Fibroblast of lung (primary cell): Measurements from ENCODE around the gene IPO5. TPM values are rescaled to one million over a fixed set of nuclear protein-coding genes. Genes with fewer than 3 reads are reported as not detected.
A peak's percentile ranks its signal among the peaks of the same experiment; 100 is the strongest.

ENCODE experiments used
- DNase-seq, 2 donors: peaks; one replicate each; pipeline versions ENCODE4 v3.0.0 to v3.0.0-alpha.2; 2010; ENCODE audit warnings: low read depth in 2 of 2
- H2AFZ ChIP-seq: 2 replicates; pipeline ENCODE4 v1.5.1; 2012; ENCODE audit warnings: low read length, control low read depth, inconsistent platforms
- H3K27ac ChIP-seq: 2 replicates; pipeline ENCODE4 v1.5.1; 2011; ENCODE audit warnings: low read length, control low read depth; ENCODE audit not compliant: insufficient read depth
- H3K27me3 ChIP-seq: 2 replicates; pipeline ENCODE4 v1.5.1; 2011; ENCODE audit warnings: mild to moderate bottlenecking, low read length; ENCODE audit not compliant: control insufficient read depth, insufficient read depth
- H3K36me3 ChIP-seq: 2 replicates; pipeline ENCODE4 v1.5.1; 2011; ENCODE audit warnings: low read length; ENCODE audit not compliant: control insufficient read depth, insufficient read depth
- H3K4me1 ChIP-seq: 2 replicates; pipeline ENCODE4 v1.5.1; 2011; ENCODE audit warnings: low read length; ENCODE audit not compliant: control insufficient read depth, insufficient read depth; ENCODE audit errors: extremely low read depth
- H3K4me2 ChIP-seq: 2 replicates; pipeline ENCODE4 v1.5.1; 2011; ENCODE audit warnings: low read length, control low read depth; ENCODE audit not compliant: insufficient read depth; ENCODE audit errors: extremely low read depth
- H3K4me3 ChIP-seq, 4 experiments: fragments of 200-600 bp in 1 of 4; sonication (generic) in 1 of 4; replicated peaks in 1 of 4; 2 replicates each; pipeline ENCODE4 v1.5.1; 2011 to 2016; ENCODE audit warnings: low read length in 4 of 4, low read depth in 3 of 4, mild to moderate bottlenecking in 3 of 4, control low read depth in 2 of 4, inconsistent platforms in 1 of 4, mixed read lengths in 1 of 4; ENCODE audit not compliant: insufficient read depth in 1 of 4; ENCODE audit errors: control extremely low read depth in 1 of 4
- H3K79me2 ChIP-seq: 2 replicates; pipeline ENCODE4 v1.5.1; 2012; ENCODE audit warnings: mild to moderate bottlenecking, low read length, inconsistent platforms; ENCODE audit not compliant: control insufficient read depth, insufficient read depth
- H3K9ac ChIP-seq: 2 replicates; pipeline ENCODE4 v1.5.1; 2011; ENCODE audit warnings: mild to moderate bottlenecking, low read length, control low read depth; ENCODE audit not compliant: insufficient read depth
- H3K9me3 ChIP-seq: 2 replicates; pipeline ENCODE4 v1.5.1; 2012; ENCODE audit warnings: low read depth, low read length; ENCODE audit not compliant: control insufficient read depth, insufficient read depth
- H4K20me1 ChIP-seq: 2 replicates; pipeline ENCODE4 v1.5.1; 2011; ENCODE audit warnings: low read length; ENCODE audit not compliant: control insufficient read depth, insufficient read depth; ENCODE audit errors: extremely low read depth
- EZH2 ChIP-seq: IDR thresholded peaks from 2 replicates; pipeline ENCODE4 v1.5.1; 2012; ENCODE audit warnings: low read length, control low read depth, mild to moderate bottlenecking; ENCODE audit errors: missing control alignments
- polyA plus RNA-seq, 2 donors: library from polyadenylated mRNA; depleted of rRNA in 1 of 2; stranded (reverse) in 1 of 2; unstranded in 1 of 2; fragments of >200 nt; gene quantifications; 2 replicates each; pipeline ENCODE4 v1.2.1, GENCODE V29; 2011 to 2012; ENCODE audit warnings: missing spikeins in 1 of 2
- total RNA-seq: library from RNA; depleted of rRNA; stranded (reverse); fragments of >200 nt; gene quantifications from 2 replicates; pipeline ENCODE4 v1.2.1, GENCODE V29; 2014
- TF ChIP-seq, protein P1 (sequence below), 2 donors: IDR thresholded peaks in 1 of 2; conservative IDR thresholded peaks in 1 of 2; 1 replicate in 1 of 2; 2 replicates in 1 of 2; pipeline ENCODE4 v1.5.1; 2011 to 2012; ENCODE audit warnings: low read length in 2 of 2, control low read depth in 1 of 2, inconsistent platforms in 1 of 2, low read depth in 1 of 2, mild to moderate bottlenecking in 1 of 2

IPO5 gene
- total and polyA plus RNA-seq, 2 donors (not counting 1 experiment from before 2014, with no cell fraction given), result 152 to 240 TPM

DNA sequence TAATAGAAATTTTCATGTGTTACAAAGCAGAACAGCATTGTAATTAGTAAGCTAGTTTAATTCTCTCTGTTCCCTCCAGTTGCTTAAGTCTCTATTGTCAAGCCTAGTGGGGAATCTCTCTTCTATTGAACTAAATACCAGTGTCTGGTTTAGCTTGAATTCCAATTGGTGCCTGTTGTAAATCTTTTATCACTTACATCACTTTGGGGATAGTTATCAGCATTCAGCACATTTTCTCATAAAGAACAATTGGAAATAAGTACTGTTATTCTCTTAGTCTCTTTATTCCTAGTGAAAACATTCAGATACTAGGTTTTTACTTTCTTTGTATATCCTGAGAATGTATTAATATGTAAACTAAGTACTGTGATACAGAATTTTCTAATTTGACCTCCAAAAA is 25.2 kb downstream of the IPO5 start:
- H3K36me3 ChIP-seq, result no peaks in the 10 kb centered on the region
- H3K27me3 ChIP-seq, result no peaks in the 10 kb centered on the region
- no peaks in the 10 kb centered on the region for H4K20me1 ChIP-seq
- peaks cover 6% of the 10 kb centered on the region for H3K4me1 ChIP-seq
- H3K9me3 ChIP-seq, result no peaks in the 10 kb centered on the region
- H3K9ac ChIP-seq, result no peak overlapping the region
- peak overlapping the region; percentile 80 for H3K4me2 ChIP-seq
- peak overlapping the region in 3 of 4 experiments; percentile 57 to 94 (median 88) for H3K4me3 ChIP-seq
- no peak overlapping the region for H2AFZ ChIP-seq
- TF ChIP-seq, protein P1, sequence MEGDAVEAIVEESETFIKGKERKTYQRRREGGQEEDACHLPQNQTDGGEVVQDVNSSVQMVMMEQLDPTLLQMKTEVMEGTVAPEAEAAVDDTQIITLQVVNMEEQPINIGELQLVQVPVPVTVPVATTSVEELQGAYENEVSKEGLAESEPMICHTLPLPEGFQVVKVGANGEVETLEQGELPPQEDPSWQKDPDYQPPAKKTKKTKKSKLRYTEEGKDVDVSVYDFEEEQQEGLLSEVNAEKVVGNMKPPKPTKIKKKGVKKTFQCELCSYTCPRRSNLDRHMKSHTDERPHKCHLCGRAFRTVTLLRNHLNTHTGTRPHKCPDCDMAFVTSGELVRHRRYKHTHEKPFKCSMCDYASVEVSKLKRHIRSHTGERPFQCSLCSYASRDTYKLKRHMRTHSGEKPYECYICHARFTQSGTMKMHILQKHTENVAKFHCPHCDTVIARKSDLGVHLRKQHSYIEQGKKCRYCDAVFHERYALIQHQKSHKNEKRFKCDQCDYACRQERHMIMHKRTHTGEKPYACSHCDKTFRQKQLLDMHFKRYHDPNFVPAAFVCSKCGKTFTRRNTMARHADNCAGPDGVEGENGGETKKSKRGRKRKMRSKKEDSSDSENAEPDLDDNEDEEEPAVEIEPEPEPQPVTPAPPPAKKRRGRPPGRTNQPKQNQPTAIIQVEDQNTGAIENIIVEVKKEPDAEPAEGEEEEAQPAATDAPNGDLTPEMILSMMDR (conservative IDR thresholded peaks at IDR 0.05 in 1 of 2, IDR thresholded peaks at IDR 0.05 in 1 of 2; ENCODE audit: low read depth in 1 of 2, low read length in 2 of 2), result no peak
- TF ChIP-seq EZH2, result no peak
- H3K79me2 ChIP-seq, result peaks cover 54% of the 10 kb centered on the region
- DNase-seq, result peak; percentile 16 to 33
- no peak overlapping the region for H3K27ac ChIP-seq

DNA sequence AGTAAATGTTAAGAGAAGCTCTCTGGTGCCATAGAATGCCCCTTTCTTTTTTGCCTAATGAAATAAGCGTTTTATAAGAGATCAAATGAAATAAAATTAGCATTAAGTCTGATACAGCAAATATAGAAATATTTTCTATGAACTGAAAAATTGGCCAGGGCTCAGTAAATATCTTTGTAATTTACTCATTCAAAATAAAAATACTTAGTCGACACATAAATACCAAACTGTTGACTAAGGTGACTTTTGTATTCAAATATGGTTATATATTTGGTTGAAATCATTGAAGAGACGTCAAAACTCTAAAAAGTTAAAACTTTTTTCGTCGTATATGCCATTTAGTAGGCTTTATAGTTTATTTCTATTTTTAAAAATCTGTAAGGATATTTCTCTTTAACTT is 25.6 kb downstream of the IPO5 start:
- peak; percentile 41 to 47 for DNase-seq
- Histone ChIP-seq H3K4me1 (peaks cover 6% of the 10 kb centered on the region), H3K79me2 (peaks cover 54% of the 10 kb centered on the region), H3K9ac (no peak overlapping the region), H3K27me3 (no peaks in the 10 kb centered on the region), H3K4me2 (peak overlapping the region; percentile 80), H3K9me3 (no peaks in the 10 kb centered on the region), H3K36me3 (no peaks in the 10 kb centered on the region), H3K4me3 (peak overlapping the region in 3 of 4 experiments; percentile 57 to 94 (median 88)), H2AFZ (no peak overlapping the region), H3K27ac (no peak overlapping the region), H4K20me1 (no peaks in the 10 kb centered on the region)
- no peak for TF ChIP-seq EZH2
- TF ChIP-seq, protein P1 (conservative IDR thresholded peaks at IDR 0.05 in 1 of 2, IDR thresholded peaks at IDR 0.05 in 1 of 2; ENCODE audit: low read depth in 1 of 2, low read length in 2 of 2), result no peak

DNA sequence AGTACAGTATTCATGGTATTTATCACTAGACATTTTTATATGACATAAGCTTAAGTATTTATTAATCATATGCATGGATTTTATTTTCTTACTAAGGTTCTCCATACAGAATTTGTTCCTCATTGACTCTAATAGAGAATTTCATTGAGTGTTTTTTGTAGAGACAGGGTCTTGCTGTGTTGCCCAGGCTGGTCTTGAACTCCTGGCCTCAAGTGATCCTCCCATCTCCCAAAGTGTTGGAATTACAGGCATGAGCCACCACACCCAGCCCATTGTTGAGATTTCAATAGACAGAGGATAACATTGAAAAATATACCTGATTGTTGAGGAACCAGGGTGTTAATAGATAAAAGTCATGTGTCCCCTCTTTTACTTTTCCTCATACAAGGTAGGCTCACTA is 26.1 kb downstream of the IPO5 start:
- Histone ChIP-seq H3K4me2 (peak overlapping the region; percentile 80), H3K36me3 (no peaks in the 10 kb centered on the region), H2AFZ (no peak overlapping the region), H3K9ac (no peak overlapping the region), H3K9me3 (no peaks in the 10 kb centered on the region), H3K4me1 (peaks cover 6% of the 10 kb centered on the region), H3K79me2 (peaks cover 54% of the 10 kb centered on the region), H3K4me3 (no peak overlapping the region), H4K20me1 (no peaks in the 10 kb centered on the region), H3K27me3 (no peaks in the 10 kb centered on the region), H3K27ac (peak overlapping the region; percentile 41)
- DNase-seq, result no peak
- TF ChIP-seq, protein P1 (conservative IDR thresholded peaks at IDR 0.05 in 1 of 2, IDR thresholded peaks at IDR 0.05 in 1 of 2; ENCODE audit: low read depth in 1 of 2, low read length in 2 of 2), result no peak
- TF ChIP-seq EZH2, result no peak
